ENCODE data around the gene RWDD2A.

Gene RWDD2A

GRCh38 chr6:83215131-83216047 lies 22.2 kb downstream of the RWDD2A start:
- no peaks in the 10 kb centered on the region for H4K20me1 ChIP-seq (ENCODE audit: insufficient read depth, low read length)
- no peaks in the 10 kb centered on the region for H3K9me3 ChIP-seq (ENCODE audit: insufficient read depth, low read length, severe bottlenecking)
- no peak overlapping the region for H3K4me2 ChIP-seq (ENCODE audit: insufficient read depth, low read length)
- H3K79me2 ChIP-seq (ENCODE audit: insufficient read depth, low read length), result no peaks in the 10 kb centered on the region
- no peak overlapping the region for H3K27ac ChIP-seq (ENCODE audit: low read length)
- no peaks in the 10 kb centered on the region for H3K27me3 ChIP-seq (ENCODE audit: insufficient read depth, low read length, poor library complexity)
- H2AFZ ChIP-seq (ENCODE audit: low read depth, low read length), result peak overlapping the region; percentile 53; the same call in 1 of the 2 replicates
- no peaks in the 10 kb centered on the region for H3K36me3 ChIP-seq (ENCODE audit: insufficient read depth, low read length)
- ATAC-seq (ENCODE audit: insufficient read depth, low read depth) (peak; percentile 99), DNase-seq (peak; percentile 62)
- H3K4me1 ChIP-seq (ENCODE audit: insufficient read depth, low read length), result no peaks in the 10 kb centered on the region
- TF ChIP-seq CTCF (IDR thresholded peaks at IDR 0.05; ENCODE audit: borderline replicate concordance, extremely low read depth, low read length, poor library complexity, severe bottlenecking) (peak; percentile 86), EZH2 (IDR thresholded peaks at IDR 0.05; ENCODE audit: borderline replicate concordance, low read depth, low read length, severe bottlenecking) (no peak)
- H3K9ac ChIP-seq (ENCODE audit: low read depth, low read length), result no peak overlapping the region
- H3K4me3 ChIP-seq (ENCODE audit: low read depth in 1 of 2, low read length in 2 of 2), result no peak overlapping the region

- Histone ChIP-seq H3K4me1 (ENCODE audit: insufficient read depth, low read length) (no peaks in the 10 kb centered on the region), H3K27me3 (ENCODE audit: insufficient read depth, low read length, poor library complexity) (no peaks in the 10 kb centered on the region), H3K4me2 (ENCODE audit: insufficient read depth, low read length) (no peak overlapping the region), H3K9me3 (ENCODE audit: insufficient read depth, low read length, severe bottlenecking) (no peaks in the 10 kb centered on the region), H3K79me2 (ENCODE audit: insufficient read depth, low read length) (no peaks in the 10 kb centered on the region), H3K4me3 (ENCODE audit: low read depth in 1 of 2, low read length in 2 of 2) (no peak overlapping the region), H3K36me3 (ENCODE audit: insufficient read depth, low read length) (no peaks in the 10 kb centered on the region), H2AFZ (ENCODE audit: low read depth, low read length) (no peak overlapping the region), H4K20me1 (ENCODE audit: insufficient read depth, low read length) (no peaks in the 10 kb centered on the region), H3K9ac (ENCODE audit: low read depth, low read length) (no peak overlapping the region), H3K27ac (ENCODE audit: low read length) (no peak overlapping the region)
- no peak for ATAC-seq (ENCODE audit: insufficient read depth, low read depth)
- no peak for DNase-seq
- TF ChIP-seq CTCF (IDR thresholded peaks at IDR 0.05; ENCODE audit: borderline replicate concordance, extremely low read depth, low read length, poor library complexity, severe bottlenecking) (no peak), EZH2 (IDR thresholded peaks at IDR 0.05; ENCODE audit: borderline replicate concordance, low read depth, low read length, severe bottlenecking) (no peak)
These were observed 23.6 kb downstream of the RWDD2A start for GRCh38 chr6:83216806-83217205.

- no peak for DNase-seq
- H3K4me2 ChIP-seq (ENCODE audit: insufficient read depth, low read length), result no peak overlapping the region
- no peak for ATAC-seq (ENCODE audit: insufficient read depth, low read depth)
- H3K36me3 ChIP-seq (ENCODE audit: insufficient read depth, low read length), result no peaks in the 10 kb centered on the region
- no peak overlapping the region for H3K9ac ChIP-seq (ENCODE audit: low read depth, low read length)
- no peaks in the 10 kb centered on the region for H3K79me2 ChIP-seq (ENCODE audit: insufficient read depth, low read length)
- H3K27me3 ChIP-seq (ENCODE audit: insufficient read depth, low read length, poor library complexity), result no peaks in the 10 kb centered on the region
- H4K20me1 ChIP-seq (ENCODE audit: insufficient read depth, low read length), result no peaks in the 10 kb centered on the region
- H3K9me3 ChIP-seq (ENCODE audit: insufficient read depth, low read length, severe bottlenecking), result no peaks in the 10 kb centered on the region
- no peaks in the 10 kb centered on the region for H3K4me1 ChIP-seq (ENCODE audit: insufficient read depth, low read length)
- no peak overlapping the region for H3K27ac ChIP-seq (ENCODE audit: low read length)
- TF ChIP-seq CTCF (IDR thresholded peaks at IDR 0.05; ENCODE audit: borderline replicate concordance, extremely low read depth, low read length, poor library complexity, severe bottlenecking) (no peak), EZH2 (IDR thresholded peaks at IDR 0.05; ENCODE audit: borderline replicate concordance, low read depth, low read length, severe bottlenecking) (no peak)
- H3K4me3 ChIP-seq (ENCODE audit: low read depth in 1 of 2, low read length in 2 of 2), result no peak overlapping the region
- H2AFZ ChIP-seq (ENCODE audit: low read depth, low read length), result no peak overlapping the region
These were observed 25.5 kb downstream of the RWDD2A start for GRCh38 chr6:83218646-83219045.
